Ishikawa (cell line): ENCODE data around the gene CNIH4.

Source experiments
- CEBPB ChIP-seq: IDR thresholded peaks from 2 replicates; pipeline ENCODE4 v1.6.1; 2012
- CREB1 ChIP-seq: IDR thresholded peaks from 2 replicates; pipeline ENCODE4 v1.6.1; 2012; ENCODE audit warnings: low read depth
- EGR1 ChIP-seq: IDR thresholded peaks from 2 replicates; pipeline ENCODE4 v1.6.1; 2012
- EP300 ChIP-seq: IDR thresholded peaks from 2 replicates; pipeline ENCODE4 v1.6.1; 2012; ENCODE audit warnings: borderline replicate concordance
- FOXM1 ChIP-seq: IDR thresholded peaks from 2 replicates; pipeline ENCODE4 v1.6.1; 2012; ENCODE audit warnings: low read depth, borderline replicate concordance
- NFIC ChIP-seq: IDR thresholded peaks from 2 replicates; pipeline ENCODE4 v1.6.1; 2012
- RAD21 ChIP-seq: IDR thresholded peaks from 2 replicates; pipeline ENCODE4 v1.6.1; 2012; ENCODE audit warnings: low read depth
- REST ChIP-seq: IDR thresholded peaks from 2 replicates; pipeline ENCODE4 v1.6.1; 2012; ENCODE audit warnings: low read depth, mild to moderate bottlenecking
- TAF1 ChIP-seq: IDR thresholded peaks from 2 replicates; pipeline ENCODE4 v1.6.1; 2012; ENCODE audit warnings: low read depth, mild to moderate bottlenecking
- TCF12 ChIP-seq: IDR thresholded peaks from 2 replicates; pipeline ENCODE4 v1.6.1; 2012; ENCODE audit warnings: low read depth
- TEAD4 ChIP-seq: IDR thresholded peaks from 2 replicates; pipeline ENCODE4 v1.6.1; 2012
- YY1 ChIP-seq: IDR thresholded peaks from 2 replicates; pipeline ENCODE4 v1.6.1; 2012; ENCODE audit warnings: low read depth
- ZBTB7A ChIP-seq: IDR thresholded peaks from 2 replicates; pipeline ENCODE4 v1.6.1; 2012; ENCODE audit warnings: low read depth
- TF ChIP-seq, protein P1 (sequence below): IDR thresholded peaks from 2 replicates; pipeline ENCODE4 v1.6.1; 2012
- TF ChIP-seq, protein P2 (sequence below): IDR thresholded peaks from 2 replicates; pipeline ENCODE4 v1.6.1; 2012

CNIH4 gene

GRCh38 chr1:224387943-224388342 lies 31.3 kb downstream of the CNIH4 start:
- TF ChIP-seq YY1 (no peak), RAD21 (no peak), EGR1 (no peak), FOXM1 (no peak), CREB1 (no peak), NFIC (no peak)
- TF ChIP-seq, protein P1, sequence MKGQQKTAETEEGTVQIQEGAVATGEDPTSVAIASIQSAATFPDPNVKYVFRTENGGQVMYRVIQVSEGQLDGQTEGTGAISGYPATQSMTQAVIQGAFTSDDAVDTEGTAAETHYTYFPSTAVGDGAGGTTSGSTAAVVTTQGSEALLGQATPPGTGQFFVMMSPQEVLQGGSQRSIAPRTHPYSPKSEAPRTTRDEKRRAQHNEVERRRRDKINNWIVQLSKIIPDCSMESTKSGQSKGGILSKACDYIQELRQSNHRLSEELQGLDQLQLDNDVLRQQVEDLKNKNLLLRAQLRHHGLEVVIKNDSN = no peak

- TF ChIP-seq CEBPB (no peak), YY1 (no peak), TCF12 (no peak), TEAD4 (no peak), REST (no peak), EP300 (no peak), FOXM1 (no peak), RAD21 (no peak), NFIC (no peak), ZBTB7A (no peak), TAF1 (no peak), CREB1 (no peak)
- TF ChIP-seq, protein P1 = no peak
- TF ChIP-seq, protein P2, sequence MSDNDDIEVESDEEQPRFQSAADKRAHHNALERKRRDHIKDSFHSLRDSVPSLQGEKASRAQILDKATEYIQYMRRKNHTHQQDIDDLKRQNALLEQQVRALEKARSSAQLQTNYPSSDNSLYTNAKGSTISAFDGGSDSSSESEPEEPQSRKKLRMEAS = no peak
These were observed 33.8 kb downstream of the CNIH4 start for GRCh38 chr1:224390517-224390916.

DNA sequence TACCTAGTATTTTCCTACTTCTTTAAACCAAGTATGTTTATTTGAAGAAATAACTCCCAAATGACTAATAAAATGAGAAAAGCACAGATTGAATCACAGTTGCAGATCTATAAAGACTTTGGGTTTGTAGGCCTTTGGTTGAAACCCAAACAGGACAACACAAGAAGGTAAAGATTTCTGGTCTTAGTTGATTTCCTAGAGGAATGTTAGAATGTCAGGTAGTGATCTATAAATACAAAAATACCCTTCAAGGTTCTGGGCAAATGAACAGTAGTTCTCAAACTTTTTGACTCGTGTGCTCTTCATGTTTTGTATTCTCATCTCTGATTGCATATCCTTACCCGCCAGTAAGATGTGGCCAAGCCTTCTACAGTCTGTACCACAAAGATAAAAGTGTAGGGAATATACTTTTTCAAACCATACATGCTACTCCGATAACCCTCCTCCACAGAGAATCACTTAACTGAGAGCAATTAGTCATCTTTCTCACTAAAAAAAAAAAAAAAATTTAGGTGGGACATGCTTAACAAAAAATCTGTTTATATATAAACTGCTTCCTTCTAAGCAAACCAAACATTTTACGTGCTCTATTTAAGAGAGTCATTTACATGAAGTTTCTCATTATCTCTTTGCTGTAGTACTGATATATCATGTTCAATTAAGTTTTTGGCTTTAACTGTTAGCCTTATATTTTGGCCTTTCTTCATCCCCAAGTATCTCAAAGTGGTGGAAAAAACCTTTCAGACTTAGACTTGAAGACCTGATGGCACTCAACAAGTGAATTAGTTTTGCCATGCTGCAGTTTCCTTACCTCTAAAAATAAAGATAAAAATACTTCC lies 36.0 kb downstream of the CNIH4 start:
- TF ChIP-seq, protein P1 = no peak
- no peak for TF ChIP-seq TAF1
- no peak for TF ChIP-seq REST
- TF ChIP-seq RAD21 = no peak
- TF ChIP-seq TEAD4 = no peak
- no peak for TF ChIP-seq EP300
- TF ChIP-seq, protein P2 = no peak
- no peak for TF ChIP-seq TCF12

DNA sequence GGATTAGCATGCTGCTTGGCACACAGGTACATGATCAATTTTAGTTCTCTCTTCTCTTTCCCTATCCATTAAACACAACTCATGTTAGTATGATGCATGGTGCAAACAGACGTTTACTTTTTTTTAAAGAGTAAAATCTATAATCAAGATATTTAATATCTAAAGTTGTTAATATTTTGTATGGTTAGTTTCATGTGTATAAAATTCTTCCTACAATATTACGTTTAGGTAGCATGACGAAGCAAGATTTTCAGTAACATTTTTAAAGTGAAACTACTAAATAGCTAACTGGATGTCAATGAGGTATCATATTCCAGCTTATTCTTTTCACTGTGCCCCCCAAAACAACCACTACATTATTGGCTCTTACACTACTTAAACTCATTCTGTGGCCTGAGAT lies 36.6 kb downstream of the CNIH4 start:
- TF ChIP-seq, protein P1 = no peak

GRCh38 chr1:224399887-224400286 lies 43.2 kb downstream of the CNIH4 start:
- TF ChIP-seq, protein P2 = no peak
- TF ChIP-seq RAD21 (no peak), FOXM1 (no peak), EP300 (no peak), ZBTB7A (no peak), CEBPB (no peak), CREB1 (no peak), NFIC (no peak), TEAD4 (no peak), REST (no peak), YY1 (no peak), TCF12 (no peak)
- TF ChIP-seq, protein P1 = no peak
